ENCODE data around the gene DAO. TPM values are rescaled to one million over a fixed set of nuclear protein-coding genes. Genes with fewer than 3 reads are reported as not detected.

DAO gene
- total and polyA plus RNA-seq, 2 of the 4 experiments (the other 2 are of a cell fraction), result not detected

Small RNA genes within 50 kb of the gene (microRNA-seq; reads per million reads assigned to microRNA genes)
- 0 reads per million in 2 experiments for gene MIR619 (ENCODE audit: insufficient read depth in 1 of 2, insufficient read length in 1 of 2, unreplicated experiment in 1 of 2)
- not detected for gene RNU6-361P (ENCODE audit: insufficient read depth, insufficient read length)

Small RNA genes within 50 kb of the gene (small RNA-seq; reads per million reads assigned to genes)
- gene MIR619, result 0 reads per million in 5 experiments
- 0 reads per million in 5 experiments for gene RNU6-361P

Other genes starting within 250 kb of the DAO start
- 2.8 and 3.2 TPM in 2 replicates for gene SELPLG, start 246.2 kb upstream of the DAO start, total RNA-seq (2012; rRNA removed)
- gene SELPLG, start 246.2 kb upstream of the DAO start, polyA plus RNA-seq (2012; rRNA removed), result 10.8 and 13.9 TPM in 2 replicates
- gene CORO1C, start 148.6 kb upstream of the DAO start, total RNA-seq (2012; rRNA removed), result 1,042 and 1,100 TPM in 2 replicates
- gene CORO1C, start 148.6 kb upstream of the DAO start, polyA plus RNA-seq (2012; rRNA removed), result 591 and 675 TPM in 2 replicates
- gene SSH1, start 22.5 kb upstream of the DAO start, total RNA-seq (2012; rRNA removed), result 16.7 and 17.6 TPM in 2 replicates
- gene SSH1, start 22.5 kb upstream of the DAO start, polyA plus RNA-seq (2012; rRNA removed), result 37.2 and 40.8 TPM in 2 replicates
- not detected in 2 replicates for gene SVOP, start 141.0 kb downstream of the DAO start, total RNA-seq (2012; rRNA removed)
- not detected in 2 replicates for gene SVOP, start 141.0 kb downstream of the DAO start, polyA plus RNA-seq (2012; rRNA removed)
- gene USP30, start 172.5 kb downstream of the DAO start, total RNA-seq (2012; rRNA removed), result 8.9 and 10.4 TPM in 2 replicates
- gene USP30, start 172.5 kb downstream of the DAO start, polyA plus RNA-seq (2012; rRNA removed), result 9.9 and 11.2 TPM in 2 replicates
- 14.9 and 18.3 TPM in 2 replicates for gene ALKBH2, start 213.4 kb downstream of the DAO start, total RNA-seq (2012; rRNA removed)
- 14.1 and 17.8 TPM in 2 replicates for gene ALKBH2, start 213.4 kb downstream of the DAO start, polyA plus RNA-seq (2012; rRNA removed)
- 13.1 and 13.3 TPM in 2 replicates for gene UNG, start 217.5 kb downstream of the DAO start, total RNA-seq (2012; rRNA removed)
- 14.5 and 16.0 TPM in 2 replicates for gene UNG, start 217.5 kb downstream of the DAO start, polyA plus RNA-seq (2012; rRNA removed)
- gene ACACB, start 236.5 kb downstream of the DAO start, total RNA-seq (2012; rRNA removed), result 1.1 and 2.0 TPM in 2 replicates
- gene ACACB, start 236.5 kb downstream of the DAO start, polyA plus RNA-seq (2012; rRNA removed), result 1.3 and 2.1 TPM in 2 replicates

Measured in IMR-90 (cell line).